IPS DF 19.7 (cell line): Measurements from ENCODE around the gene EPHA1.
A peak's percentile ranks its signal among the peaks of the same experiment; 100 is the strongest.

Experiments used
- DNase-seq: peaks from one replicate; pipeline ENCODE4 v3.0.0-alpha.2; 2013; ENCODE audit warnings: low read depth, low spot score

The EPHA1 gene

GRCh38 chr7:143389316-143390103 is 19.1 kb downstream of the EPHA1 start:
- no peak for DNase-seq

- DNase-seq = no peak
These were observed 20.1 kb downstream of the EPHA1 start for GRCh38 chr7:143388491-143389101.

DNA sequence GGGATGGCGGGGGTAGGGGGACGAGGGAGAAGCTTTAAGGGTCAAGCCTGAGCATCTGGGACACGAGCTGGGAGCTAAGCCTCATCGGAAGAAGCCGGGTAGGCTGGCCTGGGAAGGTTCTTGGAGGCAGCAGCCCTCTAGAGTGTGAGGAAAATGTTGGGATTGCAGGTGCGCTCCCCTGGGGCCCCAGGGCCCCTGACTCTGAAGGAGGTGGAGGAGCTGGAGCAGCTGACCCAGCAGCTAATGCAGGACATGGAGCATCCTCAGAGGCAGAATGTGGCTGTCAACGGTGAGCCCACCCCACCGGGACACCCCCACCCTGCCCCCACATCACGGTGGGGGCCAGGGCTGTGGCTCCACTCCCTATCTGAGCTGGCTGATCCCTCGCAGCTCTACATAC is 20.6 kb downstream of the EPHA1 start:
- no peak for DNase-seq

GRCh38 chr7:143387156-143387975 is 21.3 kb downstream of the EPHA1 start:
- no peak for DNase-seq

DNA sequence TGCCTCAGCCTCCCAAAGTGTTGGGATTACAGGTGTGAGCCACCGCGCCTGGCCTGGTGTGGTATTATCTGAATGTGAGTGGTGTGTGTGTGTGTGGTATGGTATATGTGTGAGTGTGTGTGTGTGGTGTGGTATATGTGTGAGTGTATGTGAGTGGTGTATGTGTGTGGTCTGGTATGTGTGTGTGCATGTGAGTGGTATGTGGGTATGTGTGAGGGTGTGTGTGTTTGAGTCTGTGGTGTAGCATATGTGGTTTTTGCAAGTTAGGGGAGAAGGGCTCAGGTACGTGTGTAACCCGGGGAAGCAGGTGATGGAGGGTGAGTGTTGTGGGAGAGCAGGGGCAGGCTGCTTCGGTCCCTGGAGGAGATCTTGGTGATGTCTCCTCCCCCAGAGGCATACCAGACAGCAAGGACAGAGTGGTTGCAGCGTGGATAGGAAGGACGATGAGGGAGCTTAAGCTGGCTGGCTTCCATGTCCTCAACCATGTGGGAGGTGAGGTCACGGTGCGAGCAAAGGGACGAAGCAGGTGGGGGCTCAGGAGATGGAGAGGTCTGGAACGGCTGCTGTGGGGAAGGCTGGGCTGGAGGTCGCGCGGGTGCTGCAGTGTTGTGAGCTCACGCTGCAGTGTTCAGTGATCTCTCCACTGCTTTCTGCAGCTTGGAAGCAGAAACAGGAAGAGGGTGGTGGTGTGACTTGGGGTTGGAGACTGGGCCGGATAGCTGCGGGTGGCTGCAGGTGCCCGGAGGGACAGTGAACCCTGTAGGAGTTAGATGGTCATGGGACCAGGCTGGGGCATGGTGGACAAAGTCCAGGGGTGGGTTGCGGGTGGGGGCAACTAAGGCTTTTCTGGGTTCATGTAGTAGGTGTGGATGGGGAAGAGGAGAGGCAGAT is 22.5 kb downstream of the EPHA1 start:
- DNase-seq = no peak

DNA sequence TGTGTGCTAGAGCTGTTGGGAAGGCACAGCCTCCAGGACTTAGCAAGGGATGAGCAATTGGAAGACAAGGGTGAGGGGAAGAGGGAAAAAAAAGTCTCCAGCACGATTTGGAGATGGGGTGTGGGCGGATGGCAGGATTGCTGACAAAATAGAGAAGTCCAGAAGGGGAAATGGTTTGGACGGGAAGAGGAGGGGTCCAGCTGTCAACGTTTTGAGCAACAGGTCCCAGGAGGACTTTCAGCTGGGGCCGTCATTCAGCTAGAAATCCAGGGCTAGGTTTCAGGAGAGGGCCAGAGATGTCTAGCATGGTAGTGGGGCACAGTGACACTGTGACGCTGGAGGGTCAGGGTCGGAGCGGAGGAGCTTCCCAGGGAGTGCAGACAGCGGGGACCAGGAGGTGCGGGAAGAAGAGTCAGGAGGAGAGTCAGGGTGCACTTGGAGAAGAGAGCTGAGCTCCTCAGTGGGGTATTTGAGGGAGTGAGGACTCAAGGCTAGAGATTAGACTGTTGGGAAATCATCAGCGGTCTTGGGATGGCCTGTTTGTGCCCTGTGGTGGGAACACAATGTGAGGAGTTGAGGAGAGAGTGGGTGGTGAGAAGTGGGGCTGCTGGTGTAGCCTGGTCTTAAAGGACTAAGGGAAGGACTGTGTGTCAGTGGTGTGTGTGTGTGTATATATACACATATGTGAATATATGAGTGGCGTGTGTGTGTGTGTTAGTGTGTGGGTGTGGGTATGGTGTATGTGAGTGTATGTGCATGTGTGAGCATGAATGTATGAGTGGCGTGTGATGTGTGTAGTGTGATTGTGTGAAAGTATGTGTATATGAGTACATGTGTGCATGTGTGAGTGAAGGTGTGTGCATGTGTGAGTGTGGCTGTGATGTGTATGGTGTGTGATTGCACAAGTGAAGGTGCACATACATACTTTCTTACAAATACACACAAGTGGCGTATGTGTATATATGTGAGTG is 23.7 kb downstream of the EPHA1 start:
- DNase-seq = no peak

- no peak for DNase-seq
These were observed 24.5 kb downstream of the EPHA1 start for GRCh38 chr7:143384148-143384547.

- DNase-seq = no peak
These were observed 25.1 kb downstream of the EPHA1 start for GRCh38 chr7:143383642-143383957.

DNA sequence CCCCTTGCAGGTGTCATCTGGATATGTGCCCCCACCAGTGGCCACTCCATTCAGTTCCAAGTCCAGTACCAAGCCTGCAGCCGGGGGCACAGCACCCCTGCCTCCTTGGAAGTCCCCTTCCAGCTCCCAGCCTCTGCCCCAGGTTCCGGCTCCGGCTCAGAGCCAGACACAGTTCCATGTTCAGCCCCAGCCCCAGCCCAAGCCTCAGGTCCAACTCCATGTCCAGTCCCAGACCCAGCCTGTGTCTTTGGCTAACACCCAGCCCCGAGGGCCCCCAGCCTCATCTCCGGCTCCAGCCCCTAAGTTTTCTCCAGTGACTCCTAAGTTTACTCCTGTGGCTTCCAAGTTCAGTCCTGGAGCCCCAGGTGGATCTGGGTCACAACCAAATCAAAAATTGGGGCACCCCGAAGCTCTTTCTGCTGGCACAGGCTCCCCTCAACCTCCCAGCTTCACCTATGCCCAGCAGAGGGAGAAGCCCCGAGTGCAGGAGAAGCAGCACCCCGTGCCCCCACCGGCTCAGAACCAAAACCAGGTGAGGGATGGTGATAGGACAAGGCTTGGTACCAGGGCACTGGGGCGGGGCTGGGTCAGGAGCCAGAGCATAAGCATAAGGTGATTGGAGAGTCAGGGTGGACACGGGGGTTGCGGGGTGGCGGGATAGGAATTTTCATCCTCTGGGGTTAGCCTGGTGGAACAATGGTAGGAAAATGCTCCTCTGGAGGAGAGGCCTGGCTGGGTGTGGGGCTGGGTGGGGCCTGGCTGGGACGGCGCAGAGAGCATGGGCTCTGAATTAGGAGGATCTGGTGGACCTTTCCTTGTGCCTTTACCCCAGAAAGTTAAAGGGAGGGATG is 25.6 kb downstream of the EPHA1 start:
- no peak for DNase-seq

DNA sequence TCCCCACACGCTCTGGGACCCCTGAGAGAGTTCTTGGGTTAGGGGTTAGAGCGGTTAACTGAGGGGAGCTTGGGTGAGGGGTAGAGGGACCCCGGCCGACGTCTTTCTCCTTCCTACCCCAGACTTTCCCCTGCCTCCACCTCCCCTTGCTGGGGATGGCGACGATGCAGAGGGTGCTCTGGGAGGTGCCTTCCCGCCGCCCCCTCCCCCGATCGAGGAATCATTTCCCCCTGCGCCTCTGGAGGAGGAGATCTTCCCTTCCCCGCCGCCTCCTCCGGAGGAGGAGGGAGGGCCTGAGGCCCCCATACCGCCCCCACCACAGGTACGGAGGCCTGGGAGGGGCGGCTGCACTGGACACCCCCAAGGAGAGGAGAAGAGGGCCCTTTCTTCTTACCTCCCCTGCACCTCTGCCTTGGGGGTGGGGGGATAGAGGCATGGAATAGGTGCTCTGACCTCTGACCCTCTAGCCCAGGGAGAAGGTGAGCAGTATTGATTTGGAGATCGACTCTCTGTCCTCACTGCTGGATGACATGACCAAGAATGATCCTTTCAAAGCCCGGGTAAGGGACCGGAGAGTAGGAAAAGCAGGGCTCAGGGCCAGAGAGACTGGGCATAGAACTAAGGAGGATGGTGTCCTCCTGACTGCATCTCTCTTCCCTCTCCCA is 26.4 kb downstream of the EPHA1 start:
- no peak for DNase-seq

DNA sequence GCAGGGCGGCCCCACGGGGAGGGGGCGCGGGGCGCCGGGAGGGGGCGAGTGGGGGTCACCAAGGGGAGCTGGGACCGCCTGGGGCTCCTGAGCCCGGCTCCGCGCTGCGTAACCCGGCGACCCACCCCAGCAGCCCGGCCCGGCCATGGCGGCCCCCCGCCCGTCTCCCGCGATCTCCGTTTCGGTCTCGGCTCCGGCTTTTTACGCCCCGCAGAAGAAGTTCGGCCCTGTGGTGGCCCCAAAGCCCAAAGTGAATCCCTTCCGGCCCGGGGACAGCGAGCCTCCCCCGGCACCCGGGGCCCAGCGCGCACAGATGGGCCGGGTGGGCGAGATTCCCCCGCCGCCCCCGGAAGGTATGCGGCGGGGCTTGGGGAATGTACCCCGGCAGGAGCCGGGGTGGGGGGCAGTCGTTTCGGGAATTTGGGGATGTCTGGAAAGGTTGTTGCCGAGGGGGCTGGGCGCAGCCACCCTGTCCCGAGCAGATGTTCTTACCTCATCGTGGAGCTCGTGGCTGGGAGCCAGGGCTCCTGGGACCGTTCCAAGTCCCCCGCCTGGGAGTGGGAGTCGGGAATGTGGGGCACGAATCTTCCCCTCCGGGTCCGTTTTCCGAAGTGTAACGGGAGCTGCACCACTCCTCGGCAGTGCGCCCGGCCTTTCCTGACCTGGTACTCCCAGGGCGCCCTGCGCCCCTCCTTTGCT is 27.1 kb downstream of the EPHA1 start:
- no peak for DNase-seq

DNA sequence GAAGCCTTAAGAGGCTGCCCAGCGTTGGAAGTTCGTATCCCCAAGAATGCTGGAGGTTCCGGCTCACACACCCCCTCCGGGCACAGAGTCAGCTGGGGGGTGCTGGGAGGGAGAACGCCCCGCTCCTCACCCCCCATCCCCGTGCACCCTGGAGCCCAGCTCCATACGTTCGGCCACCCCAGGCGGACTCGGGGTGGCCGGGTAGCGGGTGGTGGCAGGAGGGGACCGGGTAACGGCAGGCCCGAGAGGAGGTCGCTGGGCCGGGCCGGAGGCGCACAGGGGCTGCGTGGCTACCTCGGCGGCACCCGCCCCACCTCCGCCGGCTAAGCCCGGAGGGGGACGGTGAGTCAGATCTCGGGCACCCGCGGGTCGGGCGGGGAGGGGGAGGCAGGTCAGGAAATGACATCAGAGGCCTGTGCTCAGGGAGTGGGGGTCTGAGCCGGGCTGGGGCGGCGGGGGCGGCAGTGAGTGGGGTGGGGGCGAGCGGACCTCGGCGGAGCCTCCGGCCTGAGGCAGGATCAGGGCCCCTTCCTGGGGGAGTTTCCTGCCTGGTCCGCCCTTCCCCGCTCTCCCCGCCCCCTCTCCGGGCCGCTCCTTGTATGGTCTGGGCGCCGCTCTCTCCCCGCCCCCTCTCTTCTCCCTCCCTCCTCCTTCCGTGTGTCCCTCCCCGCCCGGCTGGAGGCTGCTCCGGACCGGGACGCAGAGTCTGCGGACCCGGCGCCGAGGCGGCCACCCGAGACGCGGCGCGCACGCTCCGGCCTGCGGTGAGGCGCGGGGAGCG is 27.8 kb downstream of the EPHA1 start, which contains the start of gene ZYX:
TSS of gene ZYX (plus strand) at position 700 of the 781 bp plus-strand sequence. CDS start 227 bp downstream, outside the sequence.
- peak; percentile 50 for DNase-seq

DNA sequence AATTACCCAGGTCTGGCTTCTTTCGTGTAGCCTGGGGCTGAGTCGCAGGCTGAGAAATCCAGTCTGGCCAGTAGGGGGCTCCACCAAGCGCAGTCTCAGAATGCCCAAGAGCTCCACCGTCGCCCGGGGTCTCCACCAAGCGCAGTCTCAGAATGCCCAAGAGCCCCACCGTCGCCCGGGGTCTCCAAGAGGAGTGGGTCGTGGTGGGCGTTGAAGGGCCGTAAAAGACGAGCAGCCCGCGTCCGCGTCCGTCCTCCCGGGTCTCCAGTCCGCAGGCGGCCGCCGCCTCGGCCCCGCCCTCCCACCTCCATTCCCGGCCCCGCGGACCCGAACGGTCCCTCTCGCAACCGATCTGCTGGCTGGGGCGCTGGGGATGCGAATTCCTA is 28.4 kb downstream of the EPHA1 start:
- no peak for DNase-seq

GRCh38 chr7:143379611-143380259 is 28.9 kb downstream of the EPHA1 start:
- no peak for DNase-seq

DNA sequence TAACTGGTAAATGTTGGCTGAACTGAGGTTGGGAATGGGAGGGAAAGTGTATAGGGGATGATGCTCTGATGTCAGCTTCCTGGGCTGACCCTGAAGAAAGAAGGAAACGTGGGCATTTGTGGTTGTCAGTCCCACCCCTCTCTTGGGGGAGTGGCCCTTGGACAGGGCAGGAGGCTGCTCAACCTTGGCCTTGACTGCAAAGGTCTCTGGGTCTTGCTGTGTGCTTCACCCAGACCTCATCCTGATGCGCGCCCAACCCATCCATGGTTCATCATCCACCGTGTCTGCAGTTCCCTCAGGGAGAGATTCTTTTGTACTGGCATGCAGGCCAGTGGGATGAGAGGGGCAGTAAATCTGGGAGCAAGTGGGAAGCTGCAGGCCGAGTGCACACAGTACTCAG is 32.3 kb downstream of the EPHA1 start:
- DNase-seq = no peak

- no peak for DNase-seq
These were observed 33.2 kb downstream of the EPHA1 start for GRCh38 chr7:143375298-143376034.
